Measurements from ENCODE around the gene LRP11. TPM values are rescaled to one million over a fixed set of nuclear protein-coding genes. Genes with fewer than 3 reads are reported as not detected.

Gene LRP11
- total RNA-seq, 1 donor from 2014 or later: 2.2 TPM

DNA sequence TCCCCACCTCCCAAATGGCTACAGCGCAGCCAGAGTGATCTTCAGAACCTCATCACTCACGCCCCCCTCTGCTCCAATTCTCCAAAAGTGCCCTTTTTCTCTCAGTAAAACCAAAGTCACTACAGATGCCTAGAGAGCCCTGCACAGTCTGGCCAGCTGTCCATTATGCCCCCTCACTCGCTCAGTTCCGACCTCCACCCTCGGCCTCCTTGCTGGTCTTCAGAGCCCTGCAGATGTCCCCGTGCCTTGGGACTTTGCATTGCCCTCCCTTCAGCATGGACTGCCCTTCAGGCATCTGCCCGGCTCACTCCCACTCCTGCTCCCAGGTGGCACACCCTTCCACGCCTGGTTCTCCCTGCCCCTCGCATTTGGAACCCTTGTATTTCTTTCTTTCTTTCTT, 34.8 kb upstream of the LRP11 start:
- Histone ChIP-seq H3K4me1 (no peaks in the 10 kb centered on the region), H3K36me3 (no peaks in the 10 kb centered on the region), H3K9me3 (ENCODE audit: low read depth) (no peaks in the 10 kb centered on the region), H3K79me2 (ENCODE audit: low read depth) (no peaks in the 10 kb centered on the region), H3K4me2 (no peak overlapping the region), H3K4me3 (no peak overlapping the region), H4K20me1 (ENCODE audit: low read depth) (no peaks in the 10 kb centered on the region), H3F3A (ENCODE audit: low read depth) (no peaks in the 10 kb centered on the region), H2AFZ (replicated peaks) (no peak overlapping the region), H3K9ac (no peak overlapping the region), H3K27me3 (peaks cover 4% of the 10 kb centered on the region), H3K27ac (no peak overlapping the region)
- H3K27ac Mint-ChIP-seq: peak overlapping the region; percentile 12
- no peak overlapping the region for H3K4me3 Mint-ChIP-seq
- no peak for DNase-seq (ENCODE audit: low spot score)
- no peaks in the 10 kb centered on the region for H3K36me3 Mint-ChIP-seq
- H3K4me1 Mint-ChIP-seq: no peaks in the 10 kb centered on the region
- H3K9me3 Mint-ChIP-seq: no peaks in the 10 kb centered on the region
- TF ChIP-seq EZH2phosphoT487 (IDR thresholded peaks at IDR 0.05) (no peak), EZH2 (IDR thresholded peaks at IDR 0.05) (no peak)
- TF ChIP-seq, protein P1, sequence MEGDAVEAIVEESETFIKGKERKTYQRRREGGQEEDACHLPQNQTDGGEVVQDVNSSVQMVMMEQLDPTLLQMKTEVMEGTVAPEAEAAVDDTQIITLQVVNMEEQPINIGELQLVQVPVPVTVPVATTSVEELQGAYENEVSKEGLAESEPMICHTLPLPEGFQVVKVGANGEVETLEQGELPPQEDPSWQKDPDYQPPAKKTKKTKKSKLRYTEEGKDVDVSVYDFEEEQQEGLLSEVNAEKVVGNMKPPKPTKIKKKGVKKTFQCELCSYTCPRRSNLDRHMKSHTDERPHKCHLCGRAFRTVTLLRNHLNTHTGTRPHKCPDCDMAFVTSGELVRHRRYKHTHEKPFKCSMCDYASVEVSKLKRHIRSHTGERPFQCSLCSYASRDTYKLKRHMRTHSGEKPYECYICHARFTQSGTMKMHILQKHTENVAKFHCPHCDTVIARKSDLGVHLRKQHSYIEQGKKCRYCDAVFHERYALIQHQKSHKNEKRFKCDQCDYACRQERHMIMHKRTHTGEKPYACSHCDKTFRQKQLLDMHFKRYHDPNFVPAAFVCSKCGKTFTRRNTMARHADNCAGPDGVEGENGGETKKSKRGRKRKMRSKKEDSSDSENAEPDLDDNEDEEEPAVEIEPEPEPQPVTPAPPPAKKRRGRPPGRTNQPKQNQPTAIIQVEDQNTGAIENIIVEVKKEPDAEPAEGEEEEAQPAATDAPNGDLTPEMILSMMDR (IDR thresholded peaks at IDR 0.05): no peak
- peaks cover 8% of the 10 kb centered on the region for H3K27me3 Mint-ChIP-seq (ENCODE audit: insufficient read depth, low read depth)

DNA sequence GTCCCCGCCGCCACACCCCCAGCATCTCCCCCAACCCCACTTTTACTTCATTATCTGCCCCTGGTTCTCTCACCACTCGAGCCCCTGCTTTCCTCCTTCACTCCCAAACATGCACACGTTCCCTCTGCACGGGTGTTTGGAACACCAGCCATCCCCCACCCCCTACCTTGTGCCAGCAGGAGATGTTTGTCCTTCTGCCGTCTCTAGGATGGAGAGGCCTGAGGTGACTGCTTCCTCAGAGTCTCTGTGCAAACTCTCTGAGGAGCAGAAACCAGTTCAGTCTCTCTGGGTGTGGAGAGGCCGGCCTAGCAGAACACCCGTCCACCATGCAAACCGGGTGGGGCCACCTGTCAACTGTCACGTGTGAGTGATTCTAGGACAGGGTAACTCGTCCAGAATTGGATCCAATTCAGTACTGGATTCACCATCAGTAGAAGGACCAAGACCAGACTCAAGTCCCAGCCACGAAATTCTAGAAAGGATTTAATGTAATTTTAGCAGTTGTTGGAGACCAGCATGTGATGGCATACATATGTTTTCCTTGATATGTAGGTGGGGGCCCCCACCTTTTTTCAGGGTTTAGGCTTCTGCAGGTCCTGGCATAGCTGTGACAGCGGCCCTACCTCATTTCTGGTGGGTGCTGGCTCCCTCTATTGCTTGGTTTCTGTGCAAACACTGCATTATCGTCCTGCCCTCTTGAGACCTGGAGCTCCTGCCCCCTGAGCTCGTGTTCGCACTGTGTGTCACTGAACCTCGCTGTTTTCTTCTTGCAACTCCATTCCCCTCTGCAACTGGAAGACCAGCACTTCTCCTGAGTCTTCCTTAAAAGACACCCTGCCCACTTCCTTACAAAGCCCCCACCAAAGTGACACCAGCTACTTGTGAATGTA, 33.9 kb upstream of the LRP11 start, which contains the start of gene RAET1E:
RAET1E (minus strand) TSS at position 259 of the 890 bp plus-strand sequence. CDS start 7,212 bp downstream, outside the sequence.
- H3K4me2 ChIP-seq: no peak within 1 kb of the TSS
- DNase-seq (ENCODE audit: low spot score): peak; percentile 21

DNA sequence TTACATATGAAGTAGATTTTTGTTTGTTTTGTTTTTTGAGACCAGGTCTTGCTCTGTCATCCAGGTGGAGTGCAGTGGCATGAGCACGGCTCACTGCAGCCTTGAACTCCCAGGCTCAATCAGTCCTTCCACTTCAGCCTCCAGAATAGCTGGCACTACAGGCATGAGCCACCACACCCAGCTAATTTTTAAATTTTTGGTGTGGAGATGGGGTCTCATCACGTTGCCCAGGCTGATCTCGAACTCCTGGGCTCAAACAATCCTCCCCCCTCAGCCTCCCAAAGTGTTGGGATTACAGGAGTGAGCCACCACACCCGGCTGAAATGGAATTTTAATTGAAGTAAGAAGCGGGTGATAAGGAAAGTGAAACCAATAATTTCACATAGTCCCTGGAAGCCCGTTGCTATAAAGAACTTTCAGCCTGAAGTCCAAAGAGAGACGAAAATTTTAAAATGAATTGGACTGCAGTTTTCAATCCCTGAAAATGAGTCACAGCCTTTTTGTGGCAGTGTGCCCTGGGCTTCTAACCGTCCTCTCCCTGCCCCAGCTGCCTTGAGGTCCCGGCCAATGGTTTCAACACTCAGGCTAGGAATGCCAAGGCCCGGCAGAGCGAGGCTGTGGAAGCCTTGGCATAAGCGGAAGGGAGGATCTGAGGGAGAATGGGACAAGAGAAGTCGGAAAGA, 33.0 kb upstream of the LRP11 start:
- Histone ChIP-seq H2AFZ (replicated peaks) (no peak overlapping the region), H3K4me3 (no peak overlapping the region), H3K36me3 (no peaks in the 10 kb centered on the region), H3K9ac (no peak overlapping the region), H3K9me3 (ENCODE audit: low read depth) (no peaks in the 10 kb centered on the region), H3K4me1 (no peaks in the 10 kb centered on the region), H3K27ac (no peak overlapping the region), H3K4me2 (no peak overlapping the region), H4K20me1 (ENCODE audit: low read depth) (no peaks in the 10 kb centered on the region), H3K79me2 (ENCODE audit: low read depth) (no peaks in the 10 kb centered on the region), H3F3A (ENCODE audit: low read depth) (no peaks in the 10 kb centered on the region), H3K27me3 (peaks cover 16% of the 10 kb centered on the region)
- no peak overlapping the region for H3K27ac Mint-ChIP-seq
- DNase-seq (ENCODE audit: low spot score): no peak
- H3K36me3 Mint-ChIP-seq: no peaks in the 10 kb centered on the region
- peaks cover 8% of the 10 kb centered on the region for H3K27me3 Mint-ChIP-seq (ENCODE audit: insufficient read depth, low read depth)
- H3K4me1 Mint-ChIP-seq: no peaks in the 10 kb centered on the region
- TF ChIP-seq EZH2 (IDR thresholded peaks at IDR 0.05): no peak
- H3K4me3 Mint-ChIP-seq: no peak overlapping the region
- no peaks in the 10 kb centered on the region for H3K9me3 Mint-ChIP-seq

More for the DNA sequence above, 33.9 kb upstream of the LRP11 start, which contains the start of gene RAET1E:
- no peaks in the 10 kb centered on the region for H3K36me3 ChIP-seq
- no peak within 1 kb of the TSS for H3K9ac ChIP-seq
- H3K79me2 ChIP-seq (ENCODE audit: low read depth): no peaks in the 10 kb centered on the region
- H3K9me3 Mint-ChIP-seq: no peaks in the 10 kb centered on the region
- no peaks in the 10 kb centered on the region for H3K9me3 ChIP-seq (ENCODE audit: low read depth)
- H3K4me1 ChIP-seq: no peaks in the 10 kb centered on the region
- H3K27me3 ChIP-seq: peaks cover 12% of the 10 kb centered on the region
- peak within 1 kb of the TSS; percentile 24 for H3K4me3 Mint-ChIP-seq
- H3K27ac ChIP-seq: no peak within 1 kb of the TSS
- H4K20me1 ChIP-seq (ENCODE audit: low read depth): no peaks in the 10 kb centered on the region
- TF ChIP-seq, protein P1 (IDR thresholded peaks at IDR 0.05): peak; percentile 18
- no peak for TF ChIP-seq EZH2phosphoT487 (IDR thresholded peaks at IDR 0.05)
- peak within 1 kb of the TSS; percentile 12 for H3K27ac Mint-ChIP-seq
- no peaks in the 10 kb centered on the region for H3F3A ChIP-seq (ENCODE audit: low read depth)
- no peaks in the 10 kb centered on the region for H3K36me3 Mint-ChIP-seq
- peaks cover 8% of the 10 kb centered on the region for H3K27me3 Mint-ChIP-seq (ENCODE audit: insufficient read depth, low read depth)
- no peaks in the 10 kb centered on the region for H3K4me1 Mint-ChIP-seq
- H3K4me3 ChIP-seq: no peak within 1 kb of the TSS
- H2AFZ ChIP-seq (replicated peaks): no peak within 1 kb of the TSS

Data from neural progenitor cell (in vitro differentiated cells).